GM18508 (cell line): ENCODE results near the gene ZFP36L2.

Experiments used
- ATAC-seq: cut with Tn5 transposase; IDR thresholded peaks from one replicate; pipeline ENCODE4 v1.9.1; 2021; ENCODE audit warnings: moderate number of reproducible peaks; ENCODE audit not compliant: insufficient read depth, unreplicated experiment

Gene ZFP36L2

GRCh38 chr2:43210467-43211303, 15.7 kb downstream of the ZFP36L2 start:
- no peak for ATAC-seq

GRCh38 chr2:43210125-43210466, 16.3 kb downstream of the ZFP36L2 start:
- ATAC-seq = no peak

DNA sequence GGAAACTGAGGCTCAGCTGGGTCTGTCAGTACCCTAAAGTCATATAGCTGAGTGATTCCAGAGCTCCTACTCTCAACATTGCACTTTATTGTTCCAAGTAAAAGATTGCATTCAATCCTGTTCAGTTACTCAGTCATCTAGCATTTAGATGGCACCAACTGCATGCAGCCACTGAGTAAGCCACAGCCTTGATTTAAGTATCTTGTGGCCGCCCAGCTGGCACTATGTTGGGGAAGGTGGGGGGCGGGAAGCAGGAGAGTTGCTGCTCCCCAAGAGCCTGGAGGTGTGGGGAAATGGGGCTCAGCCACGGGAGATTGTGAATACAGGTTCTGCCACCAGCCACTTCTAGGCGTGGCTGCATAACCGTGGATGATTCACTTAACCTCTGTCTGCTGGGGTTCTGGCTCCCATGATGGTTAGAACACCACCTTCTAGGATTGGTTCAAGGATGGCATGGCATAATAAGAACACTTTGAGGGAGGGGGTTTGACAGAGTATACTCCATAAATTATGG, 17.1 kb downstream of the ZFP36L2 start:
- ATAC-seq = no peak

GRCh38 chr2:43207553-43208300, 18.7 kb downstream of the ZFP36L2 start:
- ATAC-seq = no peak

DNA sequence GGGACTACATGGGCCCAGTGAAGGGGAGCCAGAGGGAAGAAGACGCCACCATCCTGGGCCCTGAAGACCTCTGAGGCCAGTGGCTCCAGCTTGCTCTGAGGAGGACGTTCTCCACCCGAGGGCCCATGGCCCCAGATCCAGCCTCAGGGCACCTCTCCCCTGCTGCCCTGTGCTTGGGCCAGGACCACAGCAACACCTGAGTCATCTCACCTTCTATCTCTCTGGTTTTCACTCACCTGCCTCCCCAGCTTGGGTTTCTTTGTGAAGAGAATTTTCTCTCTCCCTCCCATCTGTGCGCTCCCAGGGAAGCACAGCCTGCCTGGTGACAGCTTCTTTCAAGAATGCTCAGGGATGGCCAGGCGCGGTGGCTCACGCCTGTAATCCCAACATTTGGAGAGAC, 19.8 kb downstream of the ZFP36L2 start:
- ATAC-seq = no peak

GRCh38 chr2:43203373-43203772, 23.0 kb downstream of the ZFP36L2 start:
- no peak for ATAC-seq

DNA sequence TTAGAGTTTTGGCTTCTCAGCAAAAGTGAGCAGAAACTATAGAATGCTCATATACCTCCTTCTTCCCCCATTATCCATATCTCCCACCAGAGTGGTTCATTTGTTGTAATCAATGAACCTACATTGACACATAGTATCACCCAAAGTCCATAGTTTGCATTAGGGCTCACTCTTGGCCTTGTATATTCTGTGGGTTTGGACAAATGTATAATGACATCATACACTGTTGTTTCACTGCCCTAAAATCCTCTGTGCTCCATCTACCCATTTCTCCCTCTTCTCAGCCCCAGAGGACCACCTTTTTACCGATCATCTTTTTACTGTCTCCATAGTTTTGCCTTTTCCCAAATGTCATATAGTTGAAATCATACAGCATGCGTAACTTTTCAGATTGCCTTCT, 24.1 kb downstream of the ZFP36L2 start:
- ATAC-seq = no peak

DNA sequence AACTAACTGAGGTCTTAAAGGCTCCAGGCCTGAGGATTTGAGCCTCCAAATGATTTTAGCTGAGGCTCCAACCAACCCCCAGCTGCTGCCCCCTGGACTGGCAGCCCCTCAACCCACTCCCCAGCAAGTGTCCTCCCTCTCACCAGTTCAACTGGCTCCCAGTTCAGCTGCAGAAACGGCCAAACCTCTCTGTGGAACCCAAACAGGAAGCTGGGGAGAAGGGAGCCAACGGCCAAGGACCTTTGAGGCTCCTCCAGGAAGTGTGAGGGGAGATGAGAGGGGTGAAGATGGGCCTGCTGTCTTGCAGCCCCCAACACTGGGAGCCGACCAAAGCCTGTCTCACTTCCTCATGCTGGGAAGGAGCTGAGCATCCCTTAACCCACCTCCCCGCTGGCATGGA, 24.9 kb downstream of the ZFP36L2 start:
- ATAC-seq = no peak

DNA sequence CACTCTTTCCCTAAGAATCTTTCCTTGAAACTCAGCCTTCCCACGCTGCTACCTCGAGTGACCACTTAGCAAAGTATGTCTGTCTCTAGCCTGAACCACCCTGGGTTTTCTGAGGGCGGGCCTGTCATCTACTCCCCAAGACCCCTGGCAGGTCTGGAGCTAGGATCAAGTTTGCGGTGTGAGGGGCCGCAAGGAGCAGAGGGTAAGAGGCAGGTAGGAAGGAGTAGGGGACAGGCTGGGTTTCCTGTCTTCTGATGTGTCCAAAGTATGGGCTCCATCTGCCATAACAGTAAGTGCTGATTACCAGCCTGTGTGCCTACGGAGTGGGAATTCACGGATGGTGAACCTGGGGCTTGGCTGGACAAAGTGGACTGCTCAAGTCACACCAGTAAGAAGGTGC, 25.4 kb downstream of the ZFP36L2 start:
- ATAC-seq = no peak

DNA sequence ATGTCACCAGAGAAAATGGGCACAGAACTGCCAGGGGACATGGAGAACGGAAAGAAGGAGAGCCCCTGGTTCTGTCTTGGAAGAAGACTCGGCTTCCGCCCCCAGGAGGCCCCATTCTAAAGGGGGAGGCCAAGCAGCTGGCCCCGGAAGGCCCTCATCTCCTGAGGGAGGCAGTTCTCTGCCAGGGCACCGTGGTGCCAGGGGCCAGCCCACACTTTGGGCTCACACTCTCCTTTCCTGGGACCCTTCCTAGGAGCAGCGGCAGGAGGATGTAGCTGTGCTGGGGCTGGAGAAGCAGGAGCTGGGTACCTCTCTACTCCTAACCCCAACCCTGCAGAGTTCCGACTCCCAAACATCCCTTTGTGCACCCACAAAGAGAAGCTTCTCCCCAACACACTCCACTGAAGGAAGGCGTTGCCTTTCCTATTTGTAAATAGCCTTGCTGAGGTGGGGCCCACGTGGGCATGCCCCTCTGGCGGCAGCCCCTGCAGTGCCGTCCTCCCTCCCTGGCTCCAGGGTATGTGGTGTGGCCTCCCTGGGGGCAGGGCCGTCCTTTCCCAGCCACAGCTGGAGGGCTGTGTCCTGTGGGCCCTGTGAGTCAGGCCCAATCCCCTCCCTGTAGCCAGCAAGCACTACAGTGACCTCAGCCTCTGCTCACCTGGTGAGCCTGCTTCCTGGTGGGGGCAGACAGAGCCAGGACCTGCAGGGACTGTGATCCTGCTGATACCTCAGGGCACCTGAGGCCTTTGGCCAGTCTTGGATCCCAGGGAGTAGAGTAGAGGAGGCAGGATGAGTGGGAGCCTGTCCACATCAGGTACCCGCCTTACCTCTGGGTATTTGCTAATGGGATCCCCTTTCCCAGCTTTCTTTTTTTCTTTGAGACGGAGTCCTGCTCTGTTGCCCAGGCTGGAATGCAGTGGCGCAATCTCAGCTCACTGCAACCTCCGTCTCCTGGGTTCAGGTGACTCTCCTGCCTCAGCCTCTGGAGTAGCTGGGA, 26.6 kb downstream of the ZFP36L2 start:
- ATAC-seq = no peak

- no peak for ATAC-seq
Observed at GRCh38 chr2:43198263-43198662, 28.1 kb downstream of the ZFP36L2 start.

- no peak for ATAC-seq
Observed at GRCh38 chr2:43197588-43197896, 28.9 kb downstream of the ZFP36L2 start.

DNA sequence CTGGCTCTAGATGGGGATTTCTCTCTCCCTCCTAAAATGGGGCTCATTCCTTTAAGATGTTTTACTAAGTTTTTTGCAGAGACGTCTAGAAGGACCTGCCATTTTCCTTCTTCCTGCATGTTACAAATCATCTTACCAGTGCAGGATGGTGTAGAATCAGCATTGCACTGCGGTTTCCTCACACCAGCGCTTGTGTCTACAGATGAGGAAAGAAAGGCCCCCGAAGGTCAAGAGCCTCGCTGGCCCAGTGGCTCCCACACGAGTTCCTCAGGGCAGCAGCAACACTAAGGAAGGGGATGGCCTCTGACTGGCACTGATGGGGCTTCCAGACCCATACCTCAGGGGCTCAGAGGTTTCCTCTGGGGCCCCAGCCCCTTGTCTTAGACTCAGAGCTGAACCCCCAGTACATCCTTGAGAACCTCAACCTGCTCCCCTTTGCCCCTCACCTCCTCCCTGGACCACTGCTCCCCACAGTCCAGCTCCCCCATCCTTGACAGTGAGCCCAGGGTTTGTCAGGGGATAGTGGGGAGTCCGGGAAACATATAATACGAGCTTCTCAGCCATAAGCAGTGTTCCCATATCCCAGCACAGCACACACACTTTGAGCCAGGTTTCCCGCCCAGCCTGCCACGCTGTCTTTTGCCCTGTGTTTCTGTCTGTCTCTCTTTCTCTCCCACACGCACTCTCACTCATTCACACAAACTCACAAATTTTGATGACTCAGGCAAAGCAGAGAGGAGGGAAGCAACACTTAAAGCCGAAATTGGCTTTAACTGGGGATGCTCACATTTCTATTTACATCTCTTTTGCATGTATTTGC, 29.4 kb downstream of the ZFP36L2 start:
- ATAC-seq = no peak

DNA sequence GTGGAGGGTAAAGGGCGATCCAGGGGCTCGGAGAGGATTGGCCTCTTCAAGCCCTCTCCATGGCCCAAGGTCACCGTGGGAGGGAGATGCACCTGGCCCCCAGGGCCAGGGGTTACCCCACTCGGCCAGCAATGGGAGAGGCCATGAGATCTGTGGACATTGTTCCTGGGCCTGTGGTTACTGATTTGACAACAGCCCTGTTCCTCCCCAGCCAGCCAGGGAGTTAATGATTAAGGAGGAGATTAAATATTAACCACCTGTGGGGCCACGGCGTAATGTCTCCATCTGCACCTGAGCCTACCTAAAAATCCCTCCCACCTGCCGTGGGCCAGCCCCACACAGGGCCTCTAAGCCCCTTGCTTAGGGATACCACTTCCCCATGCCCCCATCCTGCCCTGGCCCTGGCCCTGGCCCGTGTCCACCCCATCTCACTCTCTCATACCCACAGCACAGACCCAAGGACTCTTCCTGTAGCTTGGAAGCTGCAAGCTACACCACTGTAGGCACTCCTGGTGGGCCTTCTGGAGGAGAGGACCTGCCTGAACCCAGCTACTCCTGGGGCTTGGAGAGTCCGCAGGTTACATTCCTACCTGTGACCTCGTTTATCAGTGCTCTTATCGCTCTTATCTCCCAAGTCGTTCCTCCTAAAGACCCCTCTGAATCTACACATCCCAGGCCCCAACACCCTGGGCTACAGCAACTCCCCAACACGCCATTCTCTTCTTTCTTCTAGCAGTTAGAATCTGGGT, 32.1 kb downstream of the ZFP36L2 start:
- ATAC-seq = peak; percentile 44

- ATAC-seq = no peak
Observed at GRCh38 chr2:43193652-43194120, 32.7 kb downstream of the ZFP36L2 start.

DNA sequence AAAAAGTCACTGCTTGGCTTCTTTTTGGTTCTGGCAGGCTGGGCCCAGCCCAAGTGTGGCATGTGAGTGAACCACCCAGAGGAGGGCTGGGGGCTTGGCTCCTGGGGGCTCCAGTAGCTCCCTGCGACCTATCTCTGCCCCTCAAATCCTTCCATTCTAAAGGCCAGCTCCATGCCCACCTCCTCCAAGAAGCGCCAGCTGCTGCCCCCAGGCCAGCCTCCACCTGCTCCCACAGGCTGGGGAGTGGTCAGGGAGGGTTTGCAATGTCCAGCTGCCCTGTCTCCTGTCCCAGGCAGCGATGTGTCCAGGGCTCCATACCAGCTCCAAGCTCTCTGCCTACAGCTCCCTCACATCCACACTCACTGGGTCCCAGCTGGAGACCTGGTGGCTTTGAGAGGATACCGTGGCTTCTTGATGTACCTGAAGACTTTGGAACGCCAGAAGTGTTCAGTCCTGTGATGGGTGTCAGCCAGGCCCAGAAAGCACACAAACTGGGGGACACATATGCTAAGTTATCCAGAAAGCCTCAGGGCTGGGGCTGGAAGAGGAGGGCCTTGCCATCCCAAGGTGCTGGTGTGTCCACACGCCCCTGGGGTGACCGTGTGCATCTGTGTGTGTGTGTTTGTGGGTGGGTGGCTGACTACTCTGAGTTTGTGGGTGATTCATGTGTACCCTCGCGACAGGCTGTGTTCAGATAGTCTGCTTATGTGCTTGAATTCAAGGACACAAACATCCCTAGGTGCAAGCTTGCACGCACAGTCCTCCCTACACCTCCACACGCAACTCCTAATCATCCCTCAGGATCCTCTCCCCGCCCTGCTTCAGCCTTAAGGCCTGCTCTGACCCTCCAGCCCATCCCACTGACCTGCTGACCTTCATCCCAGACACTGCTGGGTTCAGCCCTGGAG, 33.4 kb downstream of the ZFP36L2 start:
- ATAC-seq = no peak

DNA sequence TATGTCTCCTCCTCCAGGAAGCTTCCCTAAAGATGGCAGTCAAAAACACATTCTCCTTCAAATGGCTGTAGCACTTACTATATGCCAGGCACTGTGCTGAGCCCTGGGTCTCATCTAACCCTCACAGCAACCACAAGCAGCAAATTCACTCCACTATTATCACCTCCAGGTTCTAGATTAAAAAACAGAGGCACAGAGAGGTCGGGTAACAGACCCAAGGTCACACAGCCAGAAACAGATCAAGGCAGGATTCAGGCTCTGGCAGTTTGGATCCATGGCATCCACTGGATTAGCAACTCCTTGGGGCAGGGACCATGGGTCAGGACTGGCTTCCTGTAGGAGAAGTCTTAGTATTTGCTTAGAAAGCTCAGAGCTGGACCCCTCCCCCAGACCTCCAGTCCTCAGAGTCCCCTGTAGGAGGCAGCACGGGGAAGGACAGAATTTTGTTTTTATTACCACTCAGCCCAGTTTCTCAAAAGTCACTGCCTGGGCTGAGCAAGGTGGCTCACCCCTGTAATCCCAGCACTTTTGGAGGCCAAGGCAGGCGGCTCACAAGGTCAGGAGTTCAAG, 34.4 kb downstream of the ZFP36L2 start:
- ATAC-seq = no peak
